ENCODE measurements around the gene ZNF714. TPM values are rescaled to one million over a fixed set of nuclear protein-coding genes. Genes with fewer than 3 reads are reported as not detected.
"Not testable (repeated sequence)": the region's sequence is repeated elsewhere in the genome, so short reads cannot be mapped to it uniquely, and the experiment has no call there.

The ZNF714 gene
- total RNA-seq, 1 experiment from 2014 or later, result 39.3 TPM

DNA sequence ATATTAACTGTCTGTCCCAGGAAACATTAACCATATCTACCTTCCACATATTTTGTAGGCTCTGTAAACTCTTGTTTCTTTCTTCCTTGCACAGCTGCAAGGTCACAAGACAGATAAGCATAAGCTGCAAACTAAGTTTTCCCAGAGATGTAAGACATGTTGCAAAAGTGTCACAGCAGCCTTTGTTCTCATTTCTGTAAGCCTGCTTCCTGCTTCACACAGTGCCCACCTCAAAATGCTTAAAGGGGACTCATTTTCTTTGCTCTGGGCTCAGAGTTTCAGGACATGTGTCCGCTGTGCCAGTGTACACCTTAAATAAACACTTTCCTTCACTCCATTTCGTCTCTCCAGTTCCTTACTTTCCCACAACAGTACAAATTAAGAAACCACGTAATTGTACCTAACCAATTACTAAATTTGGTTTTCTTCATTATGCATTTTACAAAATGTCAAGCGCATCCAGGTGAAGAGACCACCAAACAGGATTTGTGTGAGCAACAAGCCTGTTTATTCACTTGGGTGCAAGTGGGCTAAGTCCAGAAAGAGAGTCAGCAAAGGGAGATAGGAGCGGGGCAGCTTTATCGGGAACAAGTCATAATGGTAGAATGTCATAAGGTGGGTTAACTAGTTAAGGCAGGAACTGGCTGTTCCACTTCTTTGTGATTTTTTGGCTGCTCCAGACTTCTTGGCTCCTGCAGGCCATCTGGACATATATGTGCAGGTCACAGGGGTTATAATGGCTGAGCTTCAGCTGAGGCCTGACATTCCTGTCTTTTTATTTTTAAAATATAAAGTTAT, 47.1 kb downstream of the ZNF714 start:
- in situ Hi-C loops (cut with HindIII; ENCODE audit: low sequenced_read_pairs), result no loop called here
- no peak for DNase-seq (ENCODE audit: low spot score)

DNA sequence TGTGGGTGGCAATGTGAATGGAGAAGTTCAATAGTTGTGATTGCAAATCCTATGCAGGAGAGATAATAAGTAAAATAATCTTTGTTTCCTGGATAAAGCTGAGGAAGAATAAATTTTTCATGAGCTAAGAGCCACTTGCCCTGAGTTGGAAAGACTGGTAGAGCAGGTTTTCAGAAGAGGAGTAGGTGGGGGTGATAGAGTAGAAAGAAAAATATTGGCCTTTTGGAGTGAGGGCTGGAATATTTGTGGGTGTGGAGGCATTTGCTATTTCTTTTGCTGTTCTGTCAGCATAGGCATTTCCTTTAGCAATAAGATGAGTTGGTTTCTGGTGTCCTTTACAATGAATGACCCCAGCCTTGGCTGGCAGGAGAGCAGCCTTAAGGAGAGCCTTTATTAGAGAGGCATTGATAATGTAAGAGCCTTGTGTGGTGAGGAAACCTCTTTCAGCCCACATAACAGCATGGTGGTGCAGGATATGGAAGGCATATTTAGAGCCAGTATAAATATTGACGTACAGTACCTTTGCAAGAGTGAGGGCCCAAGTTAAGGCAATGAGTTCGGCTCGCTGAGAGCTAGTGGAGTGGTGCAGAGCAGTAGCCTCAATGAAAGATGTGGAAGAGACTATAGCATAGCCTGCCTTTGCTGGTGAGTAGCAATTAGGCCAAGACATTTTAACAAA, 48.2 kb downstream of the ZNF714 start:
- DNase-seq (ENCODE audit: low spot score), result no peak
- in situ Hi-C loops (cut with HindIII; ENCODE audit: low sequenced_read_pairs), result no loop called here

DNA sequence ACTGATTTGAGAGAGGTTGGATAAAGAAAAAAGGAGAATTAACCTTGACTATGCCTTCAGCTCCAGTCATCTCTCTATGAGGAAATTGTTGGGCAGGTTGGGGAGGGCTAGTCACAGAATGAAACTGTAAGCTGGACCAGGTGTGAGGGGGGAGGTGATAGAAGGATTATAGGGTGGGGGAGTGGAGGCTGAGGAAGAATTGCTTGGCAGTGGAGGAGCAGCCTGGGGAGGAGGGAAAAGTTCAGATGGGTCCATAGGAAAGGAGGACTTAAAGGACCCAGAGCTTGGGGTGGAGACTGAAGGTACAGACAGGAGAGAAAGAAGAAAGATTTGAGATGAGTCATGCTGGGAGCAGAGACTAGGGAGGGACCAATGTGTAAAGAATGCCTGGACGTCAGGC, 51.6 kb downstream of the ZNF714 start:
- DNase-seq (ENCODE audit: low spot score), result no peak
- in situ Hi-C loops (cut with HindIII; ENCODE audit: low sequenced_read_pairs), result no loop called here

- no peak for DNase-seq (ENCODE audit: low spot score)
- in situ Hi-C loops (cut with HindIII; ENCODE audit: low sequenced_read_pairs), result no loop called here
These were observed 52.9 kb downstream of the ZNF714 start for GRCh38 chr19:21134934-21135366.

DNA sequence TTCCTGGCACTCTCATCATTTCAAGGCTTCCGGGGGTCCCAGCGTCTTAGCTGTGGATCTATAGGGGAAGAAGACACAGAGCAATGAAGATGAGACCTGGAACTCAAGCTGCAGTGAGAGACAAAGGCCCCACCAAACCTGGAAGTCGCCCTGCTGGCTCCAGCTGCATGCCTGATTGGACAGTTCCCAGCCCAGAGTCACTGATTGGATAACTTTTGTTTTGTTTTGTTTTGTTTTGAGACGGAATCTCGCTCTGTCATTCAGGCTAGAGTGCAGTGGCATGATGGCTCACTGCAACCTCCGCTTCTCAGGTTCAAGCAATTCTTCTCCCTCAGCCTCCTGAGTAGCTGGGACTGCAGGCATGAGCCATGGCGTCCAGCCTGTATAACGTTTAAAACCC, 53.4 kb downstream of the ZNF714 start:
- DNase-seq (ENCODE audit: low spot score), result no peak
- in situ Hi-C loops (cut with HindIII; ENCODE audit: low sequenced_read_pairs), result no loop called here

- DNase-seq (ENCODE audit: low spot score), result no peak
- in situ Hi-C loops (cut with HindIII; ENCODE audit: low sequenced_read_pairs), result no loop called here
These were observed 56.1 kb downstream of the ZNF714 start for GRCh38 chr19:21138130-21138529.

DNA sequence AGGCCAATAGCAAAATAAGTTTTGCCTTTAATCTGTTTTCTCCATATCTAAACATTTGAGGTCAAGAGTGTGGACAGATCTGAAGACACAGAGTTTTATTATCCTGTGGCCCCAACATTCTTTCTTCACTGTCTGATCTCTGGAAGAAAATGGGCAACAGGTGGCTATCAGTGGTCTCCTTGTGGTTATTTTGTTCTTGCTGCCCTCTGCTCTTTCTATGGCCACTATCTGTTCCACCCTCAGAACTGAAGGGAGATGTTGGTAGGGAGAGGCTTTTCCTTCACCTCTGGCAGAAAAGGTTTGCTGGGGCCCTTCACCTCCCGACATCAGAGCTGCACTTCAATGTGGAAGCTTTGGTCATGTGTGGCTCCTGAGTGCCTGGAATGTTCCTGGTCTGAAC, 59.0 kb downstream of the ZNF714 start:
- in situ Hi-C loops (cut with HindIII; ENCODE audit: low sequenced_read_pairs), result not testable (repeated sequence)

GRCh38 chr19:21141787-21142464, 59.9 kb downstream of the ZNF714 start, which contains the start of gene ZNF431:
Gene ZNF431, plus strand, starts transcription at chr19:21142040. Its CDS starts 144 bp downstream, at chr19:21142184.
- DNase-seq (ENCODE audit: low spot score), result peak; percentile 98
- in situ Hi-C loops (cut with HindIII; ENCODE audit: low sequenced_read_pairs), result no loop called here

More for the DNA sequence above, 59.0 kb downstream of the ZNF714 start:
- DNase-seq (ENCODE audit: low spot score), result not testable (repeated sequence)

GRCh38 chr19:21143428-21143827, 61.4 kb downstream of the ZNF714 start:
- DNase-seq (ENCODE audit: low spot score), result no peak
- in situ Hi-C loops (cut with HindIII; ENCODE audit: low sequenced_read_pairs), result no loop called here

- DNase-seq (ENCODE audit: low spot score), result no peak
- in situ Hi-C loops (cut with HindIII; ENCODE audit: low sequenced_read_pairs), result no loop called here
These were observed 61.9 kb downstream of the ZNF714 start for GRCh38 chr19:21143854-21144253.

GRCh38 chr19:21147540-21147939, 65.5 kb downstream of the ZNF714 start:
- DNase-seq (ENCODE audit: low spot score), result no peak
- in situ Hi-C loops (cut with HindIII; ENCODE audit: low sequenced_read_pairs), result no loop called here

DNA sequence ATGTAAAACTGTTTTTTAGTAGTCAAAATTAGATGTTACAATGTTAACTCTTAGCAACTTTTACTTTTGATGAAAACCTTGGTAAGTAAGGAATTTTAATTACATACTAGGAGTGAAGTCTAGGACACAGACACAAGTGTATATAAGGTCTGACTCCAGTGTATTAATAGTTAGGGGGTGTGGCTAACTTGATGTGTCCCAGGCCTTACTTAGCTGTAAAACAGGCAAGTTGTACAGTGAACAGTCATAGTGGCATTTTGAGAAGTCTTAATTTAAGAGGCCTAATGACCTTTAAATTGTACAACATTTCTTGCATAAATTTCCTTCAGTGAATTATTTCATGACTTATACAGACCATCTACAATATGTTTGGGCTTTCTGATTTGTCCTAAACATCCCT, 66.7 kb downstream of the ZNF714 start:
- no peak for DNase-seq (ENCODE audit: low spot score)
- in situ Hi-C loops (cut with HindIII; ENCODE audit: low sequenced_read_pairs), result no loop called here

DNA sequence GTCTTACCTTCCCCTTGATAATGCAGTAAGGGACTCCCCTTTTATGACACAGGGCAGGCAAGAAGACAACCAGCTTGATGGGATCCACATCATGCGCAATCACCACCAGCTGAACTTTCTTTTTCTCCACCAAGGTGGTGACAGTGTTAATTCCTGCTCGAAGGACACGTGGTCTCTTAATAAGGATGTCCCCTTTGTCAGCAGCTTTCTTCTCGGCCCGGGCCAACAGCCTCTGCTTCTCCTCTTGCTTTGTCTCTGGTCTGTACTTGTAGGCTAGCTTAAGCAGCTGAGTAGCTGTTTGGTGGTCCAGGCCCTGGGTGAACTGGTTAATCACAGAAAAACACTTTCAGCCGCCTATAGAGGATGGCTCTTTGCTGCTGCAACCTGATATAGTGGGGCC, 67.9 kb downstream of the ZNF714 start:
- no peak for DNase-seq (ENCODE audit: low spot score)

DNA sequence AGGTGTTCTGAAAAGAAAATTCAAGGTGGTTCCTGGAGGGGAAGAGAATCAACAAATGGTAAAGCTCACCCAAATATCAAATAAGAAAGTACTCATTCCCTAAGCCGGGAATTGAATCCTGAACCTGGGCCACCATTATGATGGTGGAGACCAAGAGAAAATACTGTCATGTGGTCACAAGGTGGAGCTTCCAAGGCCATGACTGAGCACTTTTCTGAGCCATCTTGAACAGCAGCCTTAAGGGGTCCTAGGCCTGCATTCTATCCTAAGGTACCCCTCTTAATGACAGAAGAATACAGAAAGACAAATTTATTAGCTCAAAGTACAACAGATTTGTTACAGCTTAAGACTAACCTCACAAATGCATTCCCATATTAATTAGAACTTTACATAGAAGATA, 69.5 kb downstream of the ZNF714 start:
- no peak for DNase-seq (ENCODE audit: low spot score)
- in situ Hi-C loops (cut with HindIII; ENCODE audit: low sequenced_read_pairs), result no loop called here

More for the DNA sequence above, 67.9 kb downstream of the ZNF714 start:
- in situ Hi-C loops (cut with HindIII; ENCODE audit: low sequenced_read_pairs), result no loop called here

DNA sequence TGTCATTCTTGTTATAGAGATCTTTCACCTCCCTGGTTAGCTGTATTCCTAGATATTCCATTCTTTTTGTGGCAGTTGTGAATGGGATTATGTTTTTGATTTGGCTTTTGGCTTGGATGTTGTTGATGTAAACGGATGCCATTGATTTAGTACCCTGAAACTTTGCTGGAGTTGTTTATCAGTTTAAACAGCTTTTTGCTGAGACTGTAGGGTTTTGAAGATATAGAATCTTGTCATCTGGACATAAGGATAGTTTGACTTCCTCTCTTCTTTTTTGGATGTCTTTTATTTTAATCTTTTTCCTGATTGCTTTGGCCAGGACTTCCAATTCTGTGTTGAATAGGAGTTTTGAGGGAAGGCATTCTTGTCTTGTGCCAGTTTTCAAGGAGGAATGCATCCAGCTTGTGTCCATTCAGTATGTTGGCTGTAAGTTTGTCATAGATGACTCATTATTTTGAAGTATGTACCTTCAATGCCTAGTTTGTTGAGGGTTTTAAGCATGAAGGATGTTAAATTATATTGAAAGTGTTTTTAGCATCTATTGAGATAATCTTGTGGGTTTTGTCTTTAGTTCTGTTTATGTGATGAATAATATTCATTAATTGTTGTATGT, 76.6 kb downstream of the ZNF714 start:
- in situ Hi-C loops (cut with HindIII; ENCODE audit: low sequenced_read_pairs), result no loop called here
- DNase-seq (ENCODE audit: low spot score), result no peak

DNA sequence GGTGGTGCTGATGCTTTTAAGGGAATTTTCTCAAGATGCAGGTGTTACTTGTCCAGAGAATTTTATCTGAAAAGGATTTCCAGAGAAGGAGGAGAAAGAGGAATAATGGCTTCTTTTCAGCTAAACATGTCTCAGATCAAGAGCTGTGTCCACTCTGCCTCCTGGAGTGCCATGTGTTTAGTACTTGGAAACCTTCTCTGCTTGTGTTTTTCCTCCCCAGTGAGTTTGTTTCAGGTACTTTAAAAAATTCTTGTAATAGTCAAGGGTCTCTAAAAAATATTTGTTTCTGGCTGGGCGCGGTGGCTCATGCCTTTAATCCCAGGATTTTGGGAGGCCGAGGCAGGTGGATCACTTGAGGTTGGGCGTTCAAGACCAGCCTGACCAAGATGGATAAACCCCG, 82.5 kb downstream of the ZNF714 start:
- DNase-seq (ENCODE audit: low spot score), result no peak
- in situ Hi-C loops (cut with HindIII; ENCODE audit: low sequenced_read_pairs), result no loop called here

GRCh38 chr19:21166436-21166835, 84.4 kb downstream of the ZNF714 start:
- in situ Hi-C loops (cut with HindIII; ENCODE audit: low sequenced_read_pairs), result no loop called here
- DNase-seq (ENCODE audit: low spot score), result no peak

Measured in G401 (cell line).